Stimulated activated CD8-positive, alpha-beta memory T cell treated with anti-CD3 and anti-CD28 coated beads, Interleukin-7, amount 100 ng/mL, for 4 hours (primary cell): Measurements from ENCODE around the gene PDE4D.
"Not testable (repeated sequence)": the region's sequence is repeated elsewhere in the genome, so short reads cannot be mapped to it uniquely, and the experiment has no call there.

Experiments used
- DNase-seq, 2 donors: peaks; one replicate each; pipeline ENCODE4 v3.0.0-alpha.2; 2020; ENCODE audit warnings: low read depth in 2 of 2

The PDE4D gene

GRCh38 chr5:59328709-59329296, 564.7 kb downstream of the PDE4D start:
- no peak for DNase-seq

- DNase-seq: no peak
Measured at GRCh38 chr5:59327191-59327980, 566.1 kb downstream of the PDE4D start.

GRCh38 chr5:59326596-59326995, 566.9 kb downstream of the PDE4D start:
- no peak for DNase-seq

GRCh38 chr5:59325070-59325469, 568.5 kb downstream of the PDE4D start:
- no peak for DNase-seq

GRCh38 chr5:59322894-59323293, 570.6 kb downstream of the PDE4D start:
- DNase-seq: no peak

GRCh38 chr5:59322058-59322457, 571.5 kb downstream of the PDE4D start:
- no peak for DNase-seq

- DNase-seq: no peak
Measured at GRCh38 chr5:59321642-59322041, 571.9 kb downstream of the PDE4D start.

GRCh38 chr5:59320420-59320819, 573.1 kb downstream of the PDE4D start:
- no peak for DNase-seq

GRCh38 chr5:59319250-59319649, 574.3 kb downstream of the PDE4D start:
- DNase-seq: no peak

- no peak for DNase-seq
Measured at GRCh38 chr5:59317774-59318205, 575.7 kb downstream of the PDE4D start.

GRCh38 chr5:59317023-59317773, 576.3 kb downstream of the PDE4D start:
- DNase-seq: no peak

- no peak for DNase-seq
Measured at GRCh38 chr5:59312223-59312622, 581.3 kb downstream of the PDE4D start.

GRCh38 chr5:59308685-59309084, 584.8 kb downstream of the PDE4D start:
- DNase-seq: not testable (repeated sequence)

GRCh38 chr5:59303289-59303716, 590.2 kb downstream of the PDE4D start:
- not testable (repeated sequence) for DNase-seq

- DNase-seq: not testable (repeated sequence)
Measured at GRCh38 chr5:59302509-59302908, 591.0 kb downstream of the PDE4D start.

- no peak for DNase-seq
Measured at GRCh38 chr5:59301727-59302126, 591.8 kb downstream of the PDE4D start.

GRCh38 chr5:59300930-59301329, 592.6 kb downstream of the PDE4D start:
- no peak for DNase-seq

- DNase-seq: no peak
Measured at GRCh38 chr5:59299006-59299405, 594.5 kb downstream of the PDE4D start.

- no peak for DNase-seq
Measured at GRCh38 chr5:59296317-59297264, 596.9 kb downstream of the PDE4D start.

- no peak for DNase-seq
Measured at GRCh38 chr5:59293700-59294099, 599.8 kb downstream of the PDE4D start.

- DNase-seq: no peak
Measured at GRCh38 chr5:59291941-59292340, 601.6 kb downstream of the PDE4D start.
